H9 (cell line): ENCODE data around the gene PRDX2. TPM values are rescaled to one million over a fixed set of nuclear protein-coding genes. Genes with fewer than 3 reads are reported as not detected.

ENCODE experiments used
- DNase-seq: peaks from one replicate; pipeline ENCODE4 v3.0.0-alpha.2; 2017
- H2AFZ ChIP-seq: one replicate; pipeline ENCODE4 v1.6.1; 2013; ENCODE audit warnings: mild to moderate bottlenecking, low read length, control low read depth, moderate library complexity
- H2AK5ac ChIP-seq: 2 replicates; pipeline ENCODE4 v1.6.1; 2013; ENCODE audit warnings: low read length, control low read depth, mixed read lengths; ENCODE audit not compliant: insufficient read length
- H2BK120ac ChIP-seq: one replicate; pipeline ENCODE4 v1.6.1; 2013; ENCODE audit warnings: low read depth, mild to moderate bottlenecking, low read length, control low read depth, inconsistent platforms; ENCODE audit not compliant: poor library complexity, severe bottlenecking
- H2BK12ac ChIP-seq: 2 replicates; pipeline ENCODE4 v1.6.1; 2013; ENCODE audit warnings: low read length, control low read depth, mixed read lengths, low read depth; ENCODE audit not compliant: insufficient read length
- H2BK15ac ChIP-seq: 2 replicates; pipeline ENCODE4 v1.6.1; 2013; ENCODE audit warnings: low read depth, low read length, control low read depth
- H2BK20ac ChIP-seq: one replicate; pipeline ENCODE4 v1.6.1; 2013; ENCODE audit warnings: low read depth, mild to moderate bottlenecking, low read length, control low read depth, inconsistent platforms; ENCODE audit not compliant: poor library complexity, severe bottlenecking
- H2BK5ac ChIP-seq: 2 replicates; pipeline ENCODE4 v1.6.1; 2013; ENCODE audit warnings: low read length, control low read depth, mixed read lengths; ENCODE audit not compliant: insufficient read length
- H3K14ac ChIP-seq: 2 replicates; pipeline ENCODE4 v1.6.1; 2013; ENCODE audit warnings: low read length, control low read depth; ENCODE audit not compliant: insufficient read depth
- H3K18ac ChIP-seq: 2 replicates; pipeline ENCODE4 v1.6.1; 2013; ENCODE audit warnings: low read depth, mild to moderate bottlenecking, mixed read lengths, low read length, control low read depth; ENCODE audit not compliant: insufficient read length
- H3K23ac ChIP-seq: 2 replicates; pipeline ENCODE4 v1.6.1; 2013; ENCODE audit warnings: low read length, control low read depth, mixed read lengths, low read depth; ENCODE audit not compliant: insufficient read length
- H3K23me2 ChIP-seq: 2 replicates; pipeline ENCODE4 v1.6.1; 2013; ENCODE audit warnings: low read depth, mild to moderate bottlenecking, mixed read lengths, low read length, control low read depth; ENCODE audit not compliant: insufficient read length, poor library complexity, severe bottlenecking
- H3K27ac ChIP-seq: 2 replicates; pipeline ENCODE4 v1.5.1; 2013; ENCODE audit warnings: low read length, control low read depth, mixed read lengths, low read depth; ENCODE audit not compliant: insufficient read length
- H3K27me3 ChIP-seq: 2 replicates; pipeline ENCODE4 v1.6.1; 2013; ENCODE audit warnings: low read length, control low read depth, inconsistent platforms; ENCODE audit not compliant: insufficient read depth
- H3K4ac ChIP-seq: 2 replicates; pipeline ENCODE4 v1.6.1; 2013; ENCODE audit warnings: low read depth, mild to moderate bottlenecking, control low read depth, inconsistent platforms, low read length, moderate library complexity
- H3K4me1 ChIP-seq: 2 replicates; pipeline ENCODE4 v1.6.1; 2013; ENCODE audit warnings: low read length, control low read depth, inconsistent platforms; ENCODE audit not compliant: insufficient read depth
- H3K4me2 ChIP-seq: 2 replicates; pipeline ENCODE4 v1.6.1; 2013; ENCODE audit warnings: low read length, control low read depth, mixed read lengths; ENCODE audit not compliant: insufficient read length, insufficient read depth
- H3K56ac ChIP-seq: 2 replicates; pipeline ENCODE4 v1.6.1; 2013; ENCODE audit warnings: low read depth, mild to moderate bottlenecking, mixed read lengths, low read length, control low read depth; ENCODE audit not compliant: insufficient read length
- H3K79me1 ChIP-seq: 2 replicates; pipeline ENCODE4 v1.6.1; 2013; ENCODE audit warnings: low read depth, mild to moderate bottlenecking, moderate library complexity, low read length, control low read depth, inconsistent platforms; ENCODE audit not compliant: insufficient read depth, poor library complexity, severe bottlenecking
- H3K79me2 ChIP-seq: 2 replicates; pipeline ENCODE4 v1.6.1; 2013; ENCODE audit warnings: low read length, control low read depth, inconsistent platforms; ENCODE audit not compliant: insufficient read depth
- H3K9ac ChIP-seq: 2 replicates; pipeline ENCODE4 v1.6.1; 2013; ENCODE audit warnings: low read length, control low read depth, mixed read lengths; ENCODE audit not compliant: insufficient read length; ENCODE audit errors: extremely low read depth
- H3K9me3 ChIP-seq: one replicate; pipeline ENCODE4 v1.6.1; 2013; ENCODE audit warnings: low read depth, low read length, inconsistent platforms; ENCODE audit not compliant: control insufficient read depth
- H3T11ph ChIP-seq: one replicate; pipeline ENCODE4 v1.6.1; 2013; ENCODE audit warnings: mild to moderate bottlenecking, low read length, control low read depth, inconsistent platforms
- H4K20me1 ChIP-seq: one replicate; pipeline ENCODE4 v1.6.1; 2013; ENCODE audit not compliant: control insufficient read depth, insufficient read length, insufficient read depth
- H4K5ac ChIP-seq: 2 replicates; pipeline ENCODE4 v1.6.1; 2013; ENCODE audit warnings: low read depth, mild to moderate bottlenecking, mixed read lengths, low read length, control low read depth; ENCODE audit not compliant: insufficient read length
- H4K8ac ChIP-seq: replicated peaks from 2 replicates; pipeline ENCODE4 v1.6.1; 2013; ENCODE audit warnings: low read length, control low read depth, mixed read lengths, low read depth; ENCODE audit not compliant: insufficient read length
- H4K91ac ChIP-seq: 2 replicates; pipeline ENCODE4 v1.6.1; 2013; ENCODE audit warnings: low read depth, mild to moderate bottlenecking, moderate library complexity, mixed read lengths, low read length, control low read depth; ENCODE audit not compliant: insufficient read length
- H3K27ac Mint-ChIP-seq, 3 experiments: 2 replicates in 2 of 3; 3 replicates in 1 of 3; pipeline ENCODE4 v1.8.0; 2020 to 2021; ENCODE audit warnings: mixed read lengths in 3 of 3, mild to moderate bottlenecking in 1 of 3, moderate library complexity in 1 of 3
- H3K27me3 Mint-ChIP-seq: 2 replicates; pipeline ENCODE4 v1.8.0; 2021; ENCODE audit warnings: low read depth, mild to moderate bottlenecking, moderate library complexity, mixed read lengths
- H3K36me3 Mint-ChIP-seq, 3 experiments: 2 replicates in 2 of 3; 3 replicates in 1 of 3; pipeline ENCODE4 v1.8.0; 2020 to 2021; ENCODE audit warnings: low read depth in 3 of 3, mixed read lengths in 3 of 3; ENCODE audit not compliant: insufficient read depth in 1 of 3
- H3K4me1 Mint-ChIP-seq, 2 experiments: 2 replicates each; pipeline ENCODE4 v1.8.0; 2020; ENCODE audit warnings: mixed read lengths in 2 of 2
- H3K4me3 Mint-ChIP-seq, 2 experiments: 2 replicates in 1 of 2; 3 replicates in 1 of 2; pipeline ENCODE4 v1.8.0; 2020 to 2021; ENCODE audit warnings: mild to moderate bottlenecking in 2 of 2, mixed read lengths in 2 of 2, moderate library complexity in 1 of 2
- H3K9me3 Mint-ChIP-seq, 2 experiments: 2 replicates in 1 of 2; 3 replicates in 1 of 2; pipeline ENCODE4 v1.8.0; 2020; ENCODE audit warnings: mild to moderate bottlenecking in 2 of 2, mixed read lengths in 2 of 2, moderate library complexity in 1 of 2
- CTCF ChIP-seq: fragments of 200-600 bp; sonication (generic); conservative IDR thresholded peaks from 3 replicates; pipeline ENCODE4 v1.8.0; 2021; ENCODE audit warnings: antibody characterized with exemption, mild to moderate bottlenecking
- WGBS: extraction: QIAGEN DNeasy Blood & Tissue Kit; methylation state at CpG from one replicate; pipeline ENCODE4 v1.1.7; 2013; ENCODE audit warnings: missing lambda C conversion rate, low lambda C conversion rate, mixed read lengths; ENCODE audit not compliant: insufficient read length; ENCODE audit errors: extremely low coverage; 5-methylcytosine and 5-hydroxymethylcytosine counted together
- total RNA-seq: library from RNA; stranded (reverse); gene quantifications from 2 replicates; pipeline ENCODE4 v1.2.1, GENCODE V29; 2021

The PRDX2 gene
- total RNA-seq, 1 experiment from 2014 or later = 468 TPM

DNA sequence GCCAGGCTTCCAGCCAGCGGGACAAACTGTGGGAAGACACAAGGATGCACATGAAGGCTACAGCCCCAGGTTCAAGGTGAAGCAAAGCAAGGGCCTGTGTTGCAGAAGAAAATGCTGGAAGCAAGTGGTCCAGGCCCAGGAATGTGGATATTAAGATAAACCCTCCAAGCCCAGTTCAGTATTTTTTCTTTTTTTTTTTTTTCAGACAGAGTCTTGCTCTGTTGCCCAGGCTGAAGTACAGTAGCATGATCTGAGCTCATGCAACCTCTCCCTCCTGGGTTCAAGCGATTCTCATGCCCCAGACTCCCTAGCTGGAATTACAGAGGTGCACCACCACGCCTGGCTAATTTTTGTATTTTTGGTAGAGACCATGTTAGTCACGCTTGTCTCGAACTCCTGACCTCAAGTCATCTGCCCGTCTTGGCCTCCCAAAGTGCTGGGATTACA, 4.4 kb downstream of the PRDX2 start:
- Histone ChIP-seq H2AK5ac (no peak overlapping the region), H3K23ac (no peak overlapping the region), H3K23me2 (peaks cover 28% of the 10 kb centered on the region), H3T11ph (no peak overlapping the region), H2BK12ac (no peak overlapping the region), H2BK15ac (no peak overlapping the region), H3K4me2 (no peak overlapping the region), H3K56ac (no peak overlapping the region), H3K79me2 (no peaks in the 10 kb centered on the region), H2AFZ (no peak overlapping the region), H3K9me3 (no peaks in the 10 kb centered on the region), H3K4ac (no peak overlapping the region), H2BK120ac (no peak overlapping the region), H3K4me1 (no peaks in the 10 kb centered on the region; the same call in 1 of the 2 replicates), H2BK20ac (no peak overlapping the region), H3K18ac (no peak overlapping the region), H3K27ac (no peak overlapping the region), H4K91ac (no peak overlapping the region), H4K5ac (no peak overlapping the region), H3K14ac (no peak overlapping the region), H2BK5ac (no peak overlapping the region), H4K8ac (no peak overlapping the region), H3K79me1 (peaks cover 4% of the 10 kb centered on the region), H3K27me3 (no peaks in the 10 kb centered on the region), H3K9ac (no peak overlapping the region), H4K20me1 (no peaks in the 10 kb centered on the region)
- peaks cover 11 to 44% (median 35%) of the 10 kb centered on the region in 3 experiments; a peak in 6 of 7 replicates for H3K36me3 Mint-ChIP-seq
- TF ChIP-seq CTCF = no peak
- WGBS = no CpG with 5 or more reads among the region's 6 CpGs
- H3K9me3 Mint-ChIP-seq = no peaks in the 10 kb centered on the region; a peak in 1 of 5 replicates
- peaks cover 4% of the 10 kb centered on the region for H3K27me3 Mint-ChIP-seq
- no peak overlapping the region for H3K27ac Mint-ChIP-seq
- peaks cover 24% of the 10 kb centered on the region in 2 experiments for H3K4me1 Mint-ChIP-seq
- no peak overlapping the region for H3K4me3 Mint-ChIP-seq
- no peak for DNase-seq
